Neural crest cell (in vitro differentiated cells): ENCODE data around the gene OSBPL1A. TPM values are rescaled to one million over a fixed set of nuclear protein-coding genes. Genes with fewer than 3 reads are reported as not detected.

ENCODE experiments used
- DNase-seq: peaks from one replicate; pipeline ENCODE4 v3.0.0; 2021; ENCODE audit warnings: low read depth, mixed read lengths, low spot score
- H3K27ac Mint-ChIP-seq: one replicate; pipeline ENCODE4 v1.8.0; 2021; ENCODE audit warnings: mild to moderate bottlenecking, mixed read lengths; ENCODE audit not compliant: unreplicated experiment
- H3K27me3 Mint-ChIP-seq: 2 replicates; pipeline ENCODE4 v1.8.0; 2021; ENCODE audit warnings: low read depth, mild to moderate bottlenecking, mixed read lengths
- H3K36me3 Mint-ChIP-seq: 2 replicates; pipeline ENCODE4 v1.8.0; 2021; ENCODE audit warnings: low read depth, mild to moderate bottlenecking, mixed read lengths
- H3K4me1 Mint-ChIP-seq: 2 replicates; pipeline ENCODE4 v1.8.0; 2021; ENCODE audit warnings: mixed read lengths
- H3K4me3 Mint-ChIP-seq: one replicate; pipeline ENCODE4 v1.8.0; 2021; ENCODE audit warnings: mild to moderate bottlenecking, mixed read lengths
- H3K9me3 Mint-ChIP-seq: 2 replicates; pipeline ENCODE4 v1.8.0; 2021; ENCODE audit warnings: mixed read lengths
- total RNA-seq: library from RNA; stranded (reverse); gene quantifications from 2 replicates; pipeline ENCODE4 v1.2.1, GENCODE V29; 2021
- TF ChIP-seq, protein P1 (sequence below): fragments of 200-600 bp; sonication (generic); conservative IDR thresholded peaks from 2 replicates; pipeline ENCODE4 v1.5.0; 2021; ENCODE audit warnings: antibody characterized with exemption, mild to moderate bottlenecking

OSBPL1A gene
- total RNA-seq, 1 donor from 2014 or later = 45.8 TPM

- Mint-ChIP-seq H3K4me1 (no peaks in the 10 kb centered on the region), H3K9me3 (peaks cover 2% of the 10 kb centered on the region), H3K4me3 (no peak overlapping the region), H3K27me3 (no peaks in the 10 kb centered on the region), H3K27ac (no peak overlapping the region), H3K36me3 (peaks cover 9% of the 10 kb centered on the region)
- DNase-seq = no peak
- TF ChIP-seq, protein P1, sequence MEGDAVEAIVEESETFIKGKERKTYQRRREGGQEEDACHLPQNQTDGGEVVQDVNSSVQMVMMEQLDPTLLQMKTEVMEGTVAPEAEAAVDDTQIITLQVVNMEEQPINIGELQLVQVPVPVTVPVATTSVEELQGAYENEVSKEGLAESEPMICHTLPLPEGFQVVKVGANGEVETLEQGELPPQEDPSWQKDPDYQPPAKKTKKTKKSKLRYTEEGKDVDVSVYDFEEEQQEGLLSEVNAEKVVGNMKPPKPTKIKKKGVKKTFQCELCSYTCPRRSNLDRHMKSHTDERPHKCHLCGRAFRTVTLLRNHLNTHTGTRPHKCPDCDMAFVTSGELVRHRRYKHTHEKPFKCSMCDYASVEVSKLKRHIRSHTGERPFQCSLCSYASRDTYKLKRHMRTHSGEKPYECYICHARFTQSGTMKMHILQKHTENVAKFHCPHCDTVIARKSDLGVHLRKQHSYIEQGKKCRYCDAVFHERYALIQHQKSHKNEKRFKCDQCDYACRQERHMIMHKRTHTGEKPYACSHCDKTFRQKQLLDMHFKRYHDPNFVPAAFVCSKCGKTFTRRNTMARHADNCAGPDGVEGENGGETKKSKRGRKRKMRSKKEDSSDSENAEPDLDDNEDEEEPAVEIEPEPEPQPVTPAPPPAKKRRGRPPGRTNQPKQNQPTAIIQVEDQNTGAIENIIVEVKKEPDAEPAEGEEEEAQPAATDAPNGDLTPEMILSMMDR = no peak
Observed at GRCh38 chr18:24121625-24122024, 276.0 kb downstream of the OSBPL1A start.

DNA sequence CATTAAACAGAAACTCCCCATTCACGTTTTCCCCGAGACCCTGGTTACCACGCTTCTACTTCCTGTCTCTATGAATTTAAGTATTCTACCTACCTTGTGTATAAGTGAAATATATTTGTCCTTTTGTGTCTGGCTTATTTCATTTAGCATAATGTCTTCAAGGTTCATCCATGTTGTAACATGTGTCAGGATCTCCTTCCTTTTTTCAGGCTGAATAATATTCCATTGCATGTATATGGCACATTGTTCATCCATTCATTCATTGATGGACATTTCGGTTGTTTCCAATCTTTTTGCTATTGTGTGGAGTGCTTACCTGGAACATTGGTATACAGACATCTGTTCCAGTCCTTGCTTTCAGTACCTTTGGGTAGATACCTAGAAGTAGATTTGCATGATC lies 276.9 kb downstream of the OSBPL1A start:
- Mint-ChIP-seq H3K27me3 (no peaks in the 10 kb centered on the region), H3K27ac (no peak overlapping the region), H3K36me3 (peaks cover 9% of the 10 kb centered on the region), H3K9me3 (peaks cover 2% of the 10 kb centered on the region), H3K4me3 (no peak overlapping the region), H3K4me1 (no peaks in the 10 kb centered on the region)
- TF ChIP-seq, protein P1 = no peak
- DNase-seq = no peak

DNA sequence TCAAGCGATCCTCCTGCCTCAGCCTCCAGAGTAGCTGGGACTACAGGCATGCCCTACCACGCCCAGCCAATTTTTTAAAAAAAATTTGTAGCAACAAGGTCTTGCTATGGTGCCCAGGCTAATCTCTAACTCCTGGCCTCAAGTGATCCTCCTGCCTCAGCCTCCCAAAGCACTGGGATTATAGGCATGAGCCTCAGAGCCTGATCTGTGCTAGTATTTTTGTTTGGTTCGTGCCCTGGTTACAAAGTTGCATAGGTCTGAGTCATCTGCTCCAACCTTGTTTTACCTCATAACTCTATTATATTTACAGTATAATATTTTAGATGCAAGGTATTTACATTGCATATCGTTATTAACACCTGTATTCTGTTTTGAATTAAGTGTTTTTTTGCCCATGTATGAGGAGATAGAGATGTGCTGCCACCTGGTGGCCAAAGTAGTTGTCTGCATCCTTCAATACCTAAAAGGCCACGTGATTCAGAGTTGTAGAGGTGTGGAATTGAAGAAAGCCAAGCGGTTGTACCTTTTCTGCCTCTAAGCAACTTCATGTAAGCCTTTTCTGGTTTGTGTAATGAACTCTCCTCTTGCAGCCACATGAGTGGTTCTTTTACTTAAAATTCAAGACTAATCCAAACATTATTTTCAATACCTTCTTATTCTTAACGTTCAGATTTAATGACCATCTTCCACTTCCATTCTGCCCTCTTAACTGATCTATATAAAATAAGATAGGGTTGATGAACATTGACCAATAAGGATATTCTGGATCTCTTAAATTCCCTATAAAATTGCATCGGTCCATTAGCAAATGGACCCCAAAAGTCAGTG lies 278.7 kb downstream of the OSBPL1A start:
- peaks cover 2% of the 10 kb centered on the region for H3K9me3 Mint-ChIP-seq
- H3K4me3 Mint-ChIP-seq = no peak overlapping the region
- no peaks in the 10 kb centered on the region for H3K4me1 Mint-ChIP-seq
- DNase-seq = peak; percentile 67
- TF ChIP-seq, protein P1 = peak; percentile 97
- peaks cover 9% of the 10 kb centered on the region for H3K36me3 Mint-ChIP-seq
- no peaks in the 10 kb centered on the region for H3K27me3 Mint-ChIP-seq
- H3K27ac Mint-ChIP-seq = no peak overlapping the region

DNA sequence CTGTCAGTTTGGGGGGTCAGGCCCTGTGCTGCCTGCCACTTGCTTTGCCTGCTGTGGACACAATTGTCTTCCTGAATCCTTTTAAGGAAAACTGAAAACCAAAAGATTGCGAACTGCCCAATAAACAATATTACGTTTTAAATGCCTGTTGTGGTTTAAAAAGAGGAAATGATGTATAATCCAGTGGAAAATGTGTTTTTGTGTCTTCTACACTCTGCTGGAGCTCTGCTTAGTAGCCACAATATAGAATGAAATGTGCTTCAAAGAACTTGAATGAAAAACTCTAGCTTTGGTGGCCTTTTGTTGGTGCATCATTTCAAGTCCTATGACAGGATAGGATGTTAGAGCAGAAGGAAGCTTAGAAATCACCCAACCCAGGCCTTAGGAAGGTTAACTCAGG lies 282.0 kb downstream of the OSBPL1A start:
- Mint-ChIP-seq H3K9me3 (no peaks in the 10 kb centered on the region), H3K36me3 (peaks cover 5% of the 10 kb centered on the region), H3K27me3 (no peaks in the 10 kb centered on the region), H3K4me3 (no peak overlapping the region), H3K27ac (no peak overlapping the region), H3K4me1 (no peaks in the 10 kb centered on the region)
- TF ChIP-seq, protein P1 = no peak
- no peak for DNase-seq

GRCh38 chr18:24114924-24115549 lies 282.6 kb downstream of the OSBPL1A start:
- Mint-ChIP-seq H3K9me3 (no peaks in the 10 kb centered on the region), H3K4me1 (no peaks in the 10 kb centered on the region), H3K36me3 (peaks cover 3% of the 10 kb centered on the region), H3K27ac (no peak overlapping the region), H3K4me3 (no peak overlapping the region), H3K27me3 (no peaks in the 10 kb centered on the region)
- TF ChIP-seq, protein P1 = no peak
- no peak for DNase-seq
